ENCODE measurements around the gene C2orf69. TPM values are rescaled to one million over a fixed set of nuclear protein-coding genes. Genes with fewer than 3 reads are reported as not detected.

The C2orf69 gene
- total and polyA plus RNA-seq, 2 of the 13 experiments (the other 11 are each of a cell fraction or from before 2014, with no cell fraction given) = 4.8 to 19.3 TPM

DNA sequence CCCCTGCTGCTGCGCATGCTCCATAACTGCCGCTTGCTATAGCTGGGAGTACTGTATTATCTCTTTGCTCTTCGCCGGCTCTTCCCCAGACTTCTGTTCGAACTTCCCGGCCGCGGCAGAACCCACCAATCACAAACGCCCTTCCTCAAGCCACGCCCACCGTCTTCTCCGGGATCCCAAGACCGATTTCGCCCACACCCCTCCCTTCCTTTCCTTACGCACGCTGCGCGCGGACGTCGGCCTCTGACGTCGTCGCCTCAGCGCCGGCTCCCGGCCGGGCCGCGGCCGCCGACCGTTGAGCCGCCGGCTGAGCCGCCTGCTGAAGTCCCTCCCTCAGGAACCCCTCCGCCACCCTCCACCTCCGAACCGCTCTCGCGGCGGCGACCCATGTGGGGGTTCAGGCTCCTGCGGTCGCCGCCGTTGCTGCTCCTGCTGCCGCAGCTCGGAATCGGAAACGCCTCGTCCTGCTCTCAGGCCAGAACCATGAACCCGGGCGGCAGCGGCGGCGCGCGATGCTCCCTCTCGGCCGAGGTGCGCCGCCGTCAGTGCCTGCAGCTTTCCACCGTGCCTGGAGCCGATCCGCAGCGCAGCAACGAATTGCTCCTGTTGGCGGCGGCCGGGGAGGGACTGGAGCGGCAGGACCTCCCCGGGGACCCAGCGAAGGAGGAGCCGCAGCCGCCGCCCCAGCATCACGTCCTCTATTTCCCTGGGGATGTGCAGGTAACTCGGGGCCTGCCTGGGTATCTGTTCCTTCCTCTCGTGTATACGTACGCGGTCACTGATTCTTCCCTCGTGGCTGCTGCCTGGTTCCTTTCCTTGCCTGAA is at the start of gene C2orf69 (continued):
- TF ChIP-seq, protein P1, sequence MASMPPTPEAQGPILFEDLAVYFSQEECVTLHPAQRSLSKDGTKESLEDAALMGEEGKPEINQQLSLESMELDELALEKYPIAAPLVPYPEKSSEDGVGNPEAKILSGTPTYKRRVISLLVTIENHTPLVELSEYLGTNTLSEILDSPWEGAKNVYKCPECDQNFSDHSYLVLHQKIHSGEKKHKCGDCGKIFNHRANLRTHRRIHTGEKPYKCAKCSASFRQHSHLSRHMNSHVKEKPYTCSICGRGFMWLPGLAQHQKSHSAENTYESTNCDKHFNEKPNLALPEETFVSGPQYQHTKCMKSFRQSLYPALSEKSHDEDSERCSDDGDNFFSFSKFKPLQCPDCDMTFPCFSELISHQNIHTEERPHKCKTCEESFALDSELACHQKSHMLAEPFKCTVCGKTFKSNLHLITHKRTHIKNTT (CRISPR knock-in tag; IDR thresholded peaks at IDR 0.05) = no peak
- TF ChIP-seq NBN (conservative IDR thresholded peaks at IDR 0.05) = no peak
- TF ChIP-seq, protein P2, sequence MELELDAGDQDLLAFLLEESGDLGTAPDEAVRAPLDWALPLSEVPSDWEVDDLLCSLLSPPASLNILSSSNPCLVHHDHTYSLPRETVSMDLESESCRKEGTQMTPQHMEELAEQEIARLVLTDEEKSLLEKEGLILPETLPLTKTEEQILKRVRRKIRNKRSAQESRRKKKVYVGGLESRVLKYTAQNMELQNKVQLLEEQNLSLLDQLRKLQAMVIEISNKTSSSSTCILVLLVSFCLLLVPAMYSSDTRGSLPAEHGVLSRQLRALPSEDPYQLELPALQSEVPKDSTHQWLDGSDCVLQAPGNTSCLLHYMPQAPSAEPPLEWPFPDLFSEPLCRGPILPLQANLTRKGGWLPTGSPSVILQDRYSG (CRISPR knock-in tag; IDR thresholded peaks at IDR 0.05) = no peak
- TF ChIP-seq MTA3 (CRISPR knock-in tag; IDR thresholded peaks at IDR 0.05) = no peak
- no peak for TF ChIP-seq ZNF17 (CRISPR knock-in tag; IDR thresholded peaks at IDR 0.05)
- no peak for TF ChIP-seq TSC22D2 (CRISPR knock-in tag; IDR thresholded peaks at IDR 0.05; ENCODE audit: borderline replicate concordance)
- TF ChIP-seq TBL1XR1 (IDR thresholded peaks at IDR 0.05; ENCODE audit: borderline replicate concordance, low read length, partially characterized antibody) = no peak
- peak; percentile 78; the same call in 1 of the 2 replicates for TF ChIP-seq ZNF33B (CRISPR knock-in tag; IDR thresholded peaks at IDR 0.05)
- TF ChIP-seq ZNF788 (CRISPR knock-in tag; IDR thresholded peaks at IDR 0.05; ENCODE audit: borderline replicate concordance) = peak; percentile 98
- TF ChIP-seq, protein P3, sequence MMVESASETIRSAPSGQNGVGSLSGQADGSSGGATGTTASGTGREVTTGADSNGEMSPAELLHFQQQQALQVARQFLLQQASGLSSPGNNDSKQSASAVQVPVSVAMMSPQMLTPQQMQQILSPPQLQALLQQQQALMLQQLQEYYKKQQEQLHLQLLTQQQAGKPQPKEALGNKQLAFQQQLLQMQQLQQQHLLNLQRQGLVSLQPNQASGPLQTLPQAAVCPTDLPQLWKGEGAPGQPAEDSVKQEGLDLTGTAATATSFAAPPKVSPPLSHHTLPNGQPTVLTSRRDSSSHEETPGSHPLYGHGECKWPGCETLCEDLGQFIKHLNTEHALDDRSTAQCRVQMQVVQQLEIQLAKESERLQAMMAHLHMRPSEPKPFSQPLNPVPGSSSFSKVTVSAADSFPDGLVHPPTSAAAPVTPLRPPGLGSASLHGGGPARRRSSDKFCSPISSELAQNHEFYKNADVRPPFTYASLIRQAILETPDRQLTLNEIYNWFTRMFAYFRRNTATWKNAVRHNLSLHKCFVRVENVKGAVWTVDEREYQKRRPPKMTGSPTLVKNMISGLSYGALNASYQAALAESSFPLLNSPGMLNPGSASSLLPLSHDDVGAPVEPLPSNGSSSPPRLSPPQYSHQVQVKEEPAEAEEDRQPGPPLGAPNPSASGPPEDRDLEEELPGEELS (CRISPR knock-in tag; IDR thresholded peaks at IDR 0.05) = no peak
- TF ChIP-seq CBX1 (IDR thresholded peaks at IDR 0.05; ENCODE audit: low read depth) = peak; percentile 28
- TF ChIP-seq MLLT10 (CRISPR knock-in tag; IDR thresholded peaks at IDR 0.05) = no peak
- TF ChIP-seq ZNF841 (CRISPR knock-in tag; IDR thresholded peaks at IDR 0.05; ENCODE audit: borderline replicate concordance) = no peak
- TF ChIP-seq ZNF7 (CRISPR knock-in tag; IDR thresholded peaks at IDR 0.05) = 0 out of 2 replicates have a peak, but pooled peaks have one; percentile 21
- TF ChIP-seq ZNF282 (IDR thresholded peaks at IDR 0.05; ENCODE audit: partially characterized antibody) = no peak
- TF ChIP-seq, protein P4, sequence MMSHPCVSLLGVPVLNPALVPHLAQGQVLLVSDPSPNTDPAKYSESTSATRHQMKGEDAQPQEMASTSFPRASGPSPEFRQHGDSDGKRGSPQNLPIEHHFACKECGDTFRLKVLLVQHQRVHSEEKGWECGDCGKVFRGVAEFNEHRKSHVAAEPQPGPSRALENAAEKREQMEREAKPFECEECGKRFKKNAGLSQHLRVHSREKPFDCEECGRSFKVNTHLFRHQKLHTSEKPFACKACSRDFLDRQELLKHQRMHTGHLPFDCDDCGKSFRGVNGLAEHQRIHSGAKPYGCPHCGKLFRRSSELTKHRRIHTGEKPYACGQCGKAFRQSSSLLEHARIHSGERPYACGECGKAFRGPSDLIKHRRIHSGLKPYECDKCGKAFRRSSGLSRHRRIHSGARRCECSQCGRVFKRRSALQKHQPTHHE (CRISPR knock-in tag; IDR thresholded peaks at IDR 0.05; ENCODE audit: borderline replicate concordance) = peak; percentile 98; the same call in 1 of the 2 replicates
- peak; percentile 61; the same call in 1 of the 2 replicates for TF ChIP-seq ZNF296 (CRISPR knock-in tag; conservative IDR thresholded peaks at IDR 0.05)
- TF ChIP-seq ZBTB8A (CRISPR knock-in tag; IDR thresholded peaks at IDR 0.05; ENCODE audit: borderline replicate concordance, low read depth) = no peak; the same call in 1 of the 2 replicates
- no peak for TF ChIP-seq ZNF260 (CRISPR knock-in tag; IDR thresholded peaks at IDR 0.05; ENCODE audit: borderline replicate concordance, low read depth)
- no peak for TF ChIP-seq ZNF577 (CRISPR knock-in tag; IDR thresholded peaks at IDR 0.05; ENCODE audit: borderline replicate concordance, low read depth)
- TF ChIP-seq RBFOX2 (IDR thresholded peaks at IDR 0.05; ENCODE audit: low read depth, low read length) = peak; percentile 99
- peak; percentile 83 for TF ChIP-seq KLF15 (CRISPR knock-in tag; IDR thresholded peaks at IDR 0.05; ENCODE audit: borderline replicate concordance)
- no peak for TF ChIP-seq ZNF326 (CRISPR knock-in tag; IDR thresholded peaks at IDR 0.05; ENCODE audit: borderline replicate concordance)
- no peak; the same call in 1 of the 2 replicates for TF ChIP-seq ZSCAN30 (CRISPR knock-in tag; IDR thresholded peaks at IDR 0.05)
- TF ChIP-seq ZNF335 (CRISPR knock-in tag; IDR thresholded peaks at IDR 0.05) = peak; percentile 64; the same call in 1 of the 2 replicates
- TF ChIP-seq ISX (CRISPR knock-in tag; conservative IDR thresholded peaks at IDR 0.05) = 0 out of 2 replicates have a peak, but pooled peaks have one; percentile 32

Data from HepG2 (cell line).